GM18907 (cell line): Measurements from ENCODE around the gene PDE7B.
"Not testable (repeated sequence)": the region's sequence is repeated elsewhere in the genome, so short reads cannot be mapped to it uniquely, and the experiment has no call there.

Source experiments
- ATAC-seq: cut with Tn5 transposase; IDR thresholded peaks from one replicate; pipeline ENCODE4 v1.9.1; 2021; ENCODE audit warnings: mild to moderate bottlenecking, moderate library complexity; ENCODE audit not compliant: unreplicated experiment

PDE7B gene

GRCh38 chr6:136092897-136093296, 241.4 kb downstream of the PDE7B start:
- no peak for ATAC-seq

- no peak for ATAC-seq
Observed at GRCh38 chr6:136093835-136094234, 242.3 kb downstream of the PDE7B start.

- no peak for ATAC-seq
Observed at GRCh38 chr6:136094812-136095211, 243.3 kb downstream of the PDE7B start.

GRCh38 chr6:136095986-136096385, 244.5 kb downstream of the PDE7B start:
- ATAC-seq = no peak

GRCh38 chr6:136102991-136103688, 251.6 kb downstream of the PDE7B start:
- no peak for ATAC-seq

GRCh38 chr6:136103763-136104311, 252.3 kb downstream of the PDE7B start:
- ATAC-seq = no peak

GRCh38 chr6:136104556-136104955, 253.1 kb downstream of the PDE7B start:
- ATAC-seq = no peak

- not testable (repeated sequence) for ATAC-seq
Observed at GRCh38 chr6:136105797-136106196, 254.3 kb downstream of the PDE7B start.

- no peak for ATAC-seq
Observed at GRCh38 chr6:136108361-136108945, 257.0 kb downstream of the PDE7B start.

- no peak for ATAC-seq
Observed at GRCh38 chr6:136111831-136112230, 260.3 kb downstream of the PDE7B start.

- no peak for ATAC-seq
Observed at GRCh38 chr6:136112262-136112661, 260.8 kb downstream of the PDE7B start.

- no peak for ATAC-seq
Observed at GRCh38 chr6:136113736-136114173, 262.3 kb downstream of the PDE7B start.

- no peak for ATAC-seq
Observed at GRCh38 chr6:136114661-136115060, 263.2 kb downstream of the PDE7B start.

GRCh38 chr6:136115941-136116340, 264.4 kb downstream of the PDE7B start:
- ATAC-seq = no peak

- no peak for ATAC-seq
Observed at GRCh38 chr6:136117081-136117480, 265.6 kb downstream of the PDE7B start.

GRCh38 chr6:136118787-136119186, 267.3 kb downstream of the PDE7B start:
- ATAC-seq = no peak

GRCh38 chr6:136123468-136123867, 272.0 kb downstream of the PDE7B start:
- ATAC-seq = no peak

- no peak for ATAC-seq
Observed at GRCh38 chr6:136125585-136125984, 274.1 kb downstream of the PDE7B start.

GRCh38 chr6:136127873-136128272, 276.4 kb downstream of the PDE7B start:
- ATAC-seq = no peak

GRCh38 chr6:136129365-136129764, 277.9 kb downstream of the PDE7B start:
- ATAC-seq = no peak

GRCh38 chr6:136134268-136134667, 282.8 kb downstream of the PDE7B start:
- no peak for ATAC-seq

GRCh38 chr6:136134751-136135150, 283.2 kb downstream of the PDE7B start:
- ATAC-seq = no peak
